ENCODE results near the gene COX19.

The COX19 gene

DNA sequence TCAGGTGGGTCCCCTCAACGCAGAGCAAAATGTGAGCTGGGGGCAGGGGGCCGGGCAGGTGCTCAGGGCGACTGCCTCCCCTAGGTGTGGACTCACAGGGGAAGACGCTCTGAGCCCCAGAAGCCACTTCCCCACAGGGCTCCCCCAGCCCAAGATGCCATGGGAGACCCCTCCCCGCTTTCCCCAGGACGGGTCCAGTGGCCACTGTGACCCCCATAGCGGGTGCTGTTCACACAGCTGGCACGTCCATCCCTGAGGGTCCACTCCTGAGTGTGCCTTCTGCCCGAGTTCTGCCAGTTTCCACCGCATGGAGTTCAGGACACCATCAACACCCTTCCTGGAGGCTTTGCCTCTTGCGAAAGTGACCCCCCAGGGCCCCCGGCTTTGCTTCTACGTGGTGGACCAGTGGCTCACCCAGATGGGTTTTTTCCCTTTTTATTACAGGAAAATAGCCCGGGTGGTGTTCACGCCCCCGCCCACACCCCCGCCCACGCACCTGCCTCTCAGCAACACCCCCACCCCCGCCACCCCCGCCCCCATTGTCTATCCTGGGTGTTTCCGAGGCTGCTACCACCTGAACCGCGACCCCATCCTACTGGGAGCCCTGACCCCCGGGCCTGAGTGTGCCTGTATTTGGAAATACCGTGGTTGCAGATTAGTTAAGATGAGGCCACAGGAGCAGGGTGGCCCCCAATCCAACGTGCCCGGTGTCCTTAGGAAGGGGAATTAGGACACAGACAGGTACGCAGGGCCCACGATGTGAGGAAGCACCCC is 52.8 kb downstream of the COX19 start:
- peak; percentile 52 for DNase-seq

DNA sequence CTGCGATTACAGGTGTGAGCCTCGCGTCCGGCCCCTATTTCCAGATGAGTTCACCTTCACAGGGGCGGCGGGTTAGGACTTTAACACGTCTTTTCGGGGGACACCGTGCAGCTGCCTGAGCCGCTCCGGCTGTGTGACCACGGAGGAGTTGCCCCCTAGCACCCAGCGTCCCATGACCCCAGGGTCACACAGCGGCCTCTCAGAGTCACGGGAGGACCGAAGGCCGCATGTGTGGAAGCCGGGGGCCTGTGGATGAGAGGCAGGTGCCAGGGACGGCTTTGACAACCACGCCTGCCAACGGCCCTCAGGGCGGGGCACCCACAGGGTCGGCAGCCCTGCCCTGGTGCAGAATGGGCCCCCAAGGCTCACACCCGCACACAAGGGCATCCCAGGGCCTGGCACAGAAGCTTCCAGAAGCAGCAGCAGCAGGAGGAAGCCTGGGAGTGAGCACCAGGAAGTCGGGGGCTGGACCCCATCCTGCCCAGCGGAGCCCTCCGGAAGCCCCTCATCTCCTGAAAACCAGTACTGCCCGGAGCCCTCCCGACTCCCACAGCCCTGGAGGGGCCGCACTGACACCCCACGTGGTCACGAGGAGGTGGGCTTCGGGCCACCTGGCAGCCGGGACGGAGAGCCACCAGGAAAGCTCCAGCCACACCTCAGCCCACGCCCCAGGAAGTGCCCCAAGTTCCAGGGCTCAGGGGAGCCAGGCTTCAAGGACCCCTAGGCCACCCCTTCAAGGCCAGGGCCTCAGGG is 53.6 kb downstream of the COX19 start:
- peak; percentile 26 for DNase-seq

GRCh38 chr7:921071-921461 is 54.3 kb downstream of the COX19 start:
- no peak for DNase-seq

DNA sequence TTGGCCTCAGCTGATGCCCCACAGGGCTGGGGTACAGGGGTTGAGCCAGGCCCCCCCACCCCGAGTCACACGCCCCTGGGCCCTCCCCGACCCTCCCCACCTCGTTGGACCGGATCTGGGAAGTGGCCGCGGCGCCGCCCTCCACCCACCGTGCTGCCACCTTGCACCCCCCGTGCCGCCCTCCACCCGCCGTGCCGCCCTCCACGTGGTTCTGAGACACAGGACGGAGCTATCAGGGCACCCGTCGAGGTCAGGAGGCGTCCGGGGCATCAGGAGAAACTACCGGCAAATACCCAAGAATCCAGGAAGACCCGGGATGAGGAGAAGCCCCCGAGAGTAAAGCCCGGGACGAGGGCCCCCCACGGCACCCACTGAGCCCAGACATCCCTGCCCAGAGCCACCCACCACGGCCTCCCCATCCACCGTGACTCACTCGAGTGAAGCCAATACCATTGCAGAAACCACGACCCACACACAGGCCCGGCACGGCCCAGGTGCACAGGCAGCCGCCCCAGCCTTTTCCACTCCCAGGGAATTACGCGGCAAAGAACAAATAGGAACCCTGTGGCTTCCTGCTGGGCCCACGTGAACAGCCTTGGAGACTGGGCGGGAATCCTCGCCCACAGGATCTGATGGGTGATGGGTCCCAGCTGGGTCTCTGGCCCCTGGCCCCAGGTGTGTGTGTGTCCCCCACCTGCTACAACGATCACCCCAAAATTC is 54.8 kb downstream of the COX19 start:
- DNase-seq: peak; percentile 46

GRCh38 chr7:919924-920341 is 55.4 kb downstream of the COX19 start:
- DNase-seq: peak; percentile 14

DNA sequence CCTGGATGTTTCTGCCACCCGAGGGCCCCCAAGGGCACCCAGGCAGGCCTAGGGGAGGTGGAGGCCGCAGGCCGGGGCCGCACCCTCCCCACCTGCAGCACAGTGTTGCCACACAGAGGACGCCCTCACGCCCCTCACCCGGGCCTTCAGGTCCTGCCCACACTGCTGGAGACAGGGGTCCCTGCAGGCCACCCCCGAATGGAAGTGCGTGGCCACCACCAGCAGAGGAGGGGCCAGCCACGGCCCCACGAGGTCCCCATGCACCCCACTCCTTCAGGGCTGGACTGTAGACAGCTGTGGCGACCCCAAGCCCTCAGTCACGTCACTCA is 56.3 kb downstream of the COX19 start:
- peak; percentile 14 for DNase-seq

- DNase-seq: peak; percentile 12
Observed at GRCh38 chr7:918441-919113, 56.8 kb downstream of the COX19 start.

- peak; percentile 9 for DNase-seq
Observed at GRCh38 chr7:918118-918425, 57.3 kb downstream of the COX19 start.

- DNase-seq: no peak
Observed at GRCh38 chr7:917255-918117, 57.9 kb downstream of the COX19 start.

DNA sequence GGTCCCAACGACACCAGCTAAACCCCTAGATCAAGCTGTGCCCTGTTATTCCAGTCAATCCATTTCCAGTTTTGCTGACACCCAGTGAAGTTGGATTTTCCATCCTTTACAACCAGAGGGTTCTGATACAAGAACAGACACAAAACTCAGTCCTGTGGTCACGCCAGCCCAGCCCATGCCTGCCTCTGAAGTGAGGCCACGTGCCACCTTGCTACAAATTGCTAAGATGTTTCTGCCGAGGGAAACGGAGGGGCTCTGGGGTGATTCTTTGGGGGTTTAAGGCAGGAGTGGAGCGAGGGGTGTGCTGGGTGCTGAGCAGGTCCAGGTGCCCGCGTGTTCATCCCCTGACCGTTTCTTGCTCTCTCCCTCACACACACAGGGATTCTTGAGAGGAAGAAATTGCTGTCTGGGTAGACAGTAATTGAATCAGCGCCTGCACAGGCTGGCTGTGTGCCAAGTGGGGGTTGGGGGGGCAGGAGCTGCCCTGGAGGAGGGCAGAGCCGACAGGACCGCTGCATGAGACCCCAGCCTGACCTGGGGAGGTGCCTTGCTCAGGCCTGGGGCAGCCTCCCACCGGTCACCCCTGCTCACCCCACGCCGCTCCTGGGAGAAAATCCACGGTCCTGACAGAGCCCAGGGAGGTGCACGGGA is 58.9 kb downstream of the COX19 start:
- DNase-seq: no peak

Data from activated CD8-positive, alpha-beta memory T cell treated with anti-CD3 and anti-CD28 coated beads, Interleukin-2, amount 50 U/mL, for 4 hours (primary cell).